Measurements from ENCODE around the gene MTRF1.
A peak's percentile ranks its signal among the peaks of the same experiment; 100 is the strongest.

Gene MTRF1

DNA sequence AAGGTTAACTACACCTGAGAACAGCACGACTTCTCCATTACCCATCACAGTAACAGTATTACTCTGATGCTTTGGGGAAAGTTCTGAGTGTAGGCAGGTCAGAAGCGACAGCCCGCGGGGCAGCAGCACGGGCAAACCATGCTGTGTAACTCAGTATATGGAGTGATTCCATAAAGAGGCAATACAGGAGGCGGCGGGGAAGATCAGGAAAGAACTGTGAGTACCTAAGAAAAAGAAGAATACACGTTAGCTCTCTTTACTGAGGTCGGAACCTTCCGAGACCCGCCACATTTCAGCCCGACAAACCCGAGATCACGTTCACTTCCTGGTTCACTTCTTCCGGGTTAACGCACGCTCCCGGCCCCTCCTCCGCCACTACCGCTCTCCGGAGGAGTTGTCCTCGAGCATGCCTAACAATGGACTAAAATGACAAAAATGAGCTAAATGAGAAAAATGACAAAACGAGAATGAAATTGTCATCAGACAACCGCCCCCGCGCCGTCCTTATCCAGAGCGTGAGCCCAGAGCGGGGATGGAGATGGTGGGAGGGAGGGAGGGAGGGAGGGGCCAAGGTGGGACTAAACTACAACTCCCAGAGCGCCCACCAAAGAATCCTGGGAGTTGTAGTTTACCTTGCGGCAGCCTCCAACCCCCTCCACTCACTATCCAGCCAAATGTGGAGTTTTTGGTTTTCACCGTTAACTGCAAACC, at the start of gene MTRF1:
Gene MTRF1, minus strand, starts transcription at position 316 of the 711 bp plus-strand sequence. CDS start 2,669 bp downstream, outside the sequence.
- peaks cover 5% of the 10 kb centered on the region for H3K4me1 Mint-ChIP-seq
- peak; percentile 94 for ATAC-seq

DNA sequence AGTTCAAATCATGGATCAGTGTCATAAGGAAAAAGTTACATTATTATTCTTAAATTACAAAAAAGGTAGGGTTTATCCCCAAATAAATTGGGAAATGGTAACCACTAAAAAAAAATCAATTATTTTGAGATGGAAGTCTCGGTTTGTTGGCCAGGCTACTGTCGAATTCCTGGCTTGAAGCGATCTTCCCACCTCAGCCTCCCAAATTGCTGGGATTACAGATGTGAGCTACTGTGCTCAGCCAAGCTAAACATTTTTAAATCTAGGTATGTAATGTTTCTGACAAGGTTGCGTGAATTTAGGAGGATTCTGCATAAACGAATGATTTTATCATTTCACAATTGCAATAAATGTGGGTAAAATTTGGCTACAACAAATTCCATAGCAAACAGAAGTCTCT, 49.7 kb upstream of the MTRF1 start:
- Mint-ChIP-seq H3K4me1 (peaks cover 23% of the 10 kb centered on the region), H3K36me3 (peaks cover 33% of the 10 kb centered on the region), H3K27ac (no peak overlapping the region)

More for the DNA sequence above, at the start of gene MTRF1:
- peak; percentile 59 to 91 for DNase-seq (ENCODE audit: low spot score in 2 of 2)
- peak within 1 kb of the TSS; percentile 94 for H3K4me3 Mint-ChIP-seq
- peaks cover 50% of the 10 kb centered on the region for H3K36me3 Mint-ChIP-seq
- H3K27ac Mint-ChIP-seq, result peak within 1 kb of the TSS; percentile 97
- peaks cover 2% of the 10 kb centered on the region for H3K9me3 Mint-ChIP-seq

DNA sequence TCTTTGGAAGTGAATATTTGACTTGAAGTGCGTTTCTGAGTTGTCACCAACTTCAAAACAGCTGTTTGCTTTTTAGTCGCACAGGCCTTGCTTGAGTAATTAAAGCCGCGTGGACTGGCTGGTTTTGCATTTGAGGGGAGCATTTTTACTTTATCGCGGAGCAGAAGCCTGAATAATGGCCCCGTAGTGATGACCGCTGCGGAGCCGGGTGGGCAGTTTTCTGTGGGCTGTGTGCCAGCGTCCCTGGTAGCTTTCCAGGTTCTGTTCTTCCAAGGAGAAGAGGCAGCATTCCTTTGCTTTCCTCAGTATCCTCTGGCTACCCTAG, 48.8 kb upstream of the MTRF1 start:
- ATAC-seq (no peak), DNase-seq (ENCODE audit: low spot score in 2 of 2) (no peak)
- no peaks in the 10 kb centered on the region for H3K9me3 Mint-ChIP-seq
- peaks cover 23% of the 10 kb centered on the region for H3K4me1 Mint-ChIP-seq
- peaks cover 24% of the 10 kb centered on the region for H3K36me3 Mint-ChIP-seq
- peak overlapping the region; percentile 95 for H3K27ac Mint-ChIP-seq
- H3K4me3 Mint-ChIP-seq, result peak overlapping the region; percentile 90

More for the DNA sequence above, 49.7 kb upstream of the MTRF1 start:
- Mint-ChIP-seq H3K9me3 (no peaks in the 10 kb centered on the region), H3K4me3 (peak overlapping the region; percentile 90)
- DNase-seq (ENCODE audit: low spot score in 2 of 2) (no peak), ATAC-seq (no peak)

GRCh38 chr13:41311406-41312175, 48.2 kb upstream of the MTRF1 start:
- DNase-seq (ENCODE audit: low spot score in 2 of 2) (peak; percentile 40 to 76), ATAC-seq (peak; percentile 75)
- Mint-ChIP-seq H3K4me3 (peak overlapping the region; percentile 90), H3K36me3 (peaks cover 21% of the 10 kb centered on the region), H3K9me3 (no peaks in the 10 kb centered on the region), H3K4me1 (peaks cover 23% of the 10 kb centered on the region), H3K27ac (peak overlapping the region; percentile 95)

GRCh38 chr13:41310963-41311405, 47.6 kb upstream of the MTRF1 start, which contains the start of gene NAA16:
NAA16 (plus strand) TSS chr13:41311267; CDS start chr13:41311529, 262 bp downstream.
- ATAC-seq (peak; percentile 94), DNase-seq (ENCODE audit: low spot score in 2 of 2) (peak; percentile 98 to 99)
- Mint-ChIP-seq H3K4me3 (peak within 1 kb of the TSS; percentile 90), H3K9me3 (no peaks in the 10 kb centered on the region), H3K36me3 (peaks cover 21% of the 10 kb centered on the region), H3K4me1 (peaks cover 23% of the 10 kb centered on the region), H3K27ac (peak within 1 kb of the TSS; percentile 95)

DNA sequence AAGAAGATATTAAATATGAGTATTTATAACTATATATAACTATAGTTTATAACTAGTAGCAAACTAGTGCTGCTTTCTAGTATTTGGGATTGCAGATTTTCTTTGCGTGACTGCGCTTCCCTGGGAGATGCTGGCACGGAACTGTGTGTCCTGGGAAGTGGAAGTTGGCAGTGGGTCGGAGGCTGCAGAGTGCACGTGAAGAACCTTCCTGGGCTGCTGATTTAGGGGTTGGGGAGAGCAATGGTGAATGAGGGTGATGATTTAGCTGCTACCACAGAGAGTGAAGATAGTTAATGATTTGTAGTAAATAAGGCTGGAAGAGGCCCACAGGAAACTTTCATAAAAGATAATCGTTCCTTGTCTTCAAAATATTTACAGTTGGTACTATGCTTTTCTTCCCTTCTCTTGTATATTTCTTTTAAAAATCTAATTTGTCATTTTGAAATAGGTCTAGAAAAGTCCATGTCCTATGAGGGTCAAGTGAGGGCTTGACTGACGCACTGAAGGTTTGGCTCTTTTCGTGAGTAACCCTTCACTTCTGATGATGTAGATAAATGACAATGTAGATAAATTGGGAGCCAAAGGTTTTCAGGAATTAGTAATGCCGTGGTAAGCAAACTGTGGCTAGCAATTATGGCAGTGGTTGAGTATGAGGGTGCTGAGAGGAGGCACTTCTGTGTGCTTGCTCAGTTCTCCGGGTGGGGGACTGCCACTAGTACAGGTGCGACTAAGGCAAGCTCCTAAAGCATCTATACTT, 44.7 kb upstream of the MTRF1 start:
- DNase-seq (ENCODE audit: low spot score in 2 of 2) (no peak), ATAC-seq (no peak)
- H3K36me3 Mint-ChIP-seq, result peaks cover 21% of the 10 kb centered on the region
- peaks cover 5% of the 10 kb centered on the region for H3K4me1 Mint-ChIP-seq
- no peak overlapping the region for H3K4me3 Mint-ChIP-seq
- no peak overlapping the region for H3K27ac Mint-ChIP-seq
- no peaks in the 10 kb centered on the region for H3K9me3 Mint-ChIP-seq

DNA sequence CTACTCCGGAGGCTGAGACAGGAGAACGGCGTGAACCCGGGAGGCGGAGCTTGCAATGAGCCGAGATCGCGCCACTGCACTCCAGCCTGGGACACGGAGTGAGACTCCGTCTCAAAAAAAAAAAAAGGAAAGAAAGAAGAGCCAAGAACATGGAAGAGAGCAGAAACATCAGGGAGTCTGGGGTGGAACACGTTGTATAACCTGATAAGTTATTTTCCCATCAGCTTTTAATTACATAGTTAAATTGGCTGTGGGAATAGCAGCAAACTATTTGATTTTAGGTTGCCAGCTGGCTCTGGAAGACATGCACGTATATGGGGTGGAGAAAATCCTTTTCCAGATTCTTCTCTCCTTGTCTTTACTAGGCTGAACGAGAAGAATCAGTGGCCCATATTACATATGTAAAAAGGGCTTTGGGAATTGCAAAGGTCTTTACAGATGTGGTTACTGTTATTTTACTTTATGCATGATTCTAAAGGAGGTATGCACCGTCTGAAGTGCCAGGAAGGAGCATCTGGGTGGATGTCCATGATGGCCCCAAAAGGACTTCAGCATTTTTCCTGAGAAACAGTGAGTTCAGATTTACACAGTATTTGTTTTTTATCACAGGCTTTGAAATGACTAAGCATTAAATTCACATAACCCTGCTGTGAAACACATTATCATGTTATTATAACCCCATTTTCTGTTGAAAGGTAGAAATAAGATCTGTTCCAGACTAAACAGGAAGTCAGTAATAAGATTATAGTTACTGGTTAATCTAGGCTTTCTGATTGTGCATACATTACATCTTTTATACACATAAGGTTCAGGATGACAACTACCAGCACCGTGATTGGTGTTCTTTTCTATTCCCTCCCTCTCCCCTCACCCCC, 43.1 kb upstream of the MTRF1 start:
- H3K27ac Mint-ChIP-seq, result no peak overlapping the region
- no peaks in the 10 kb centered on the region for H3K9me3 Mint-ChIP-seq
- peaks cover 5% of the 10 kb centered on the region for H3K4me1 Mint-ChIP-seq
- DNase-seq (ENCODE audit: low spot score in 2 of 2), result no peak
- no peak overlapping the region for H3K4me3 Mint-ChIP-seq
- H3K36me3 Mint-ChIP-seq, result peaks cover 14% of the 10 kb centered on the region
- no peak for ATAC-seq

- H3K36me3 Mint-ChIP-seq, result no peaks in the 10 kb centered on the region
- no peak for ATAC-seq
- no peak for DNase-seq (ENCODE audit: low spot score in 2 of 2)
Observed at GRCh38 chr13:41304551-41304950, 41.2 kb upstream of the MTRF1 start.

GRCh38 chr13:41302743-41303142, 39.4 kb upstream of the MTRF1 start:
- Mint-ChIP-seq H3K4me3 (no peak overlapping the region), H3K27ac (no peak overlapping the region), H3K36me3 (no peaks in the 10 kb centered on the region), H3K4me1 (no peaks in the 10 kb centered on the region), H3K9me3 (no peaks in the 10 kb centered on the region)
- no peak for DNase-seq (ENCODE audit: low spot score in 2 of 2)
- ATAC-seq, result no peak

More at GRCh38 chr13:41304551-41304950, 41.2 kb upstream of the MTRF1 start:
- Mint-ChIP-seq H3K4me3 (no peak overlapping the region), H3K9me3 (no peaks in the 10 kb centered on the region), H3K27ac (no peak overlapping the region), H3K4me1 (no peaks in the 10 kb centered on the region)

- Mint-ChIP-seq H3K9me3 (no peaks in the 10 kb centered on the region), H3K4me3 (no peak overlapping the region)
- no peak for ATAC-seq
Observed at GRCh38 chr13:41299316-41300094, 36.1 kb upstream of the MTRF1 start.

DNA sequence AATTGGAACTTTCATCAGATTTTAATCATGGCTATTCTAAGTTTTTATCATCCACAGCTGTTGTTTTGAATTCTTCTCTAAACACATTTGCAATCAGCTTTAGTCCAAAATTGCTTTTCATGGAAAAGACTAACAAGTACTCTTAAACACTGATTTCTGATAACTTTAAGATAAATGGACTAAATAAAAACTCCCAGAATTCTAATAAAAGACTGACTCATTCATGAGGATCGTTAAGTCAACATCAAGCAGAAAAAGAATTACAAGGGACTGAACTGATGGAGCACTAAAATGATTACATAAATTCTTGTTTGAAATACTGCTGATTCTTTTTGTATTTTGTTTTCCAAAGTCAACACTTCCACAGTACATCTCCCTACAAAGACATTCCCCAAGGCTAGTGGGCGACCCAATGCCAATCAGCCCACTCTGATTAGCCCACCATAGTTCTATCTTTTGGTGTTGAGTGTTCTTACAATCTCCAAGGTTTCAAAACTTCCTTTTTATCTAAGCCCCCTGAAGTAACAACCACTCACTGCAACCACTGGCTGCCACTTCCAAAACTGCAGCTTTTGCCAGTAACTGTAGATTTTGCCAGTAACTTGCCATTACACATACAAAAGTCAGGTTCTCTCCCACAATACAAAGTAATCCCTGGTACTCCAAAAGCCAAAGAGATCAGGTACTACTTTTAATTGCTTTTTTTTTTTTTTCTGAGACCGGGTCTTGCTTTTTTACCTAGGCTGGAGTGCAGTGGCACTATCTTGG, 33.7 kb upstream of the MTRF1 start:
- DNase-seq (ENCODE audit: low spot score in 2 of 2), result peak in 1 of 2 donors; percentile 15
- no peak for ATAC-seq
- H3K36me3 Mint-ChIP-seq, result no peaks in the 10 kb centered on the region
- no peaks in the 10 kb centered on the region for H3K9me3 Mint-ChIP-seq
- H3K27ac Mint-ChIP-seq, result no peak overlapping the region
- H3K4me1 Mint-ChIP-seq, result no peaks in the 10 kb centered on the region
- no peak overlapping the region for H3K4me3 Mint-ChIP-seq

More at GRCh38 chr13:41299316-41300094, 36.1 kb upstream of the MTRF1 start:
- Mint-ChIP-seq H3K36me3 (no peaks in the 10 kb centered on the region), H3K4me1 (no peaks in the 10 kb centered on the region), H3K27ac (no peak overlapping the region)
- DNase-seq (ENCODE audit: low spot score in 2 of 2), result peak in 1 of 2 donors; percentile 7

- no peaks in the 10 kb centered on the region for H3K9me3 Mint-ChIP-seq
- no peaks in the 10 kb centered on the region for H3K36me3 Mint-ChIP-seq
- ATAC-seq, result no peak
- no peak overlapping the region for H3K4me3 Mint-ChIP-seq
- H3K27ac Mint-ChIP-seq, result no peak overlapping the region
- peak in 1 of 2 donors; percentile 25 for DNase-seq (ENCODE audit: low spot score in 2 of 2)
- no peaks in the 10 kb centered on the region for H3K4me1 Mint-ChIP-seq
Observed at GRCh38 chr13:41295973-41296372, 32.6 kb upstream of the MTRF1 start.

DNA sequence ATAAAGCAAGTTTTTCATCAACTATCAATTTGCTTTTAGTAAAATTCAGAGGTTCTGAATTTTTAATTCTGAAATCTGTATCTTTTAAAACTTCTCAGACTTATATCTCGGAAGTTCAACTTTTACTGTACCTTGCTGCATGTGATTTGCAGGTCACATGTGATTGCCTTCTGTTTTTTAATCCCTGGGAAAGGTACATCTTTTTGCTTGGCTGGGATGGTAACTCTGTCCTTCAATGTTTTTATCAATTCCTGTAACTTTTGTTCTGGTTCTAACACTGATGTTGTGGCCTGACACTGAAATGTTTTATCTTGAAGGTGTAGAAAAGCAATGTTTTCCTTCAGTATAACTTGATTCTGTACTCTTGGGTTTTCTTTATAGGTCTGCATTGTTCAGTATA, 31.5 kb upstream of the MTRF1 start:
- H3K27ac Mint-ChIP-seq, result no peak overlapping the region
- ATAC-seq (no peak), DNase-seq (ENCODE audit: low spot score in 2 of 2) (no peak)
- no peaks in the 10 kb centered on the region for H3K9me3 Mint-ChIP-seq
- H3K4me3 Mint-ChIP-seq, result no peak overlapping the region
- H3K4me1 Mint-ChIP-seq, result no peaks in the 10 kb centered on the region
- H3K36me3 Mint-ChIP-seq, result no peaks in the 10 kb centered on the region

All from stimulated activated effector memory CD8-positive, alpha-beta T cell treated with anti-CD3 and anti-CD28 coated beads, Interleukin-12 subunit alpha, Interleukin-12 subunit beta, amount 100 ng/mL, for 72 hours (primary cell).